H1 (cell line): ENCODE data around the gene TXNL4B. TPM values are rescaled to one million over a fixed set of nuclear protein-coding genes. Genes with fewer than 3 reads are reported as not detected.

Experiments used
- GABPA ChIP-seq: IDR thresholded peaks from 2 replicates; pipeline ENCODE4 v1.6.1; 2011; ENCODE audit warnings: mild to moderate bottlenecking, low read length, moderate library complexity, borderline replicate concordance; ENCODE audit not compliant: insufficient read depth
- SRF ChIP-seq: IDR thresholded peaks from 2 replicates; pipeline ENCODE4 v1.6.1; 2011; ENCODE audit warnings: mild to moderate bottlenecking, low read depth, low read length, moderate library complexity
- polyA plus RNA-seq, 7 experiments: library from polyadenylated mRNA; depleted of rRNA in 3 of 7; stranded (reverse) in 5 of 7; unstranded in 2 of 7; fragments of >200 nt in 5 of 7; fragments of 200-250 nt in 2 of 7; gene quantifications; 1 replicate in 5 of 7; 2 replicates in 1 of 7; 4 replicates in 1 of 7; pipeline versions ENCODE4 v1.2.1 to v1.2.3, GENCODE V29; 2011 to 2013; ENCODE audit warnings: missing spikeins in 2 of 7, mixed read lengths in 2 of 7
- total RNA-seq: library from RNA; stranded (reverse); fragmentation: NEBNext Ultra II Directional; extraction: Animal tissue kit (Norgen Biotek cat#: 25700); gene quantifications from 2 replicates; pipeline ENCODE4 v1.2.1, GENCODE V29; 2021

The TXNL4B gene
- total and polyA plus RNA-seq, 2 of the 8 experiments (the other 6 are each of a cell fraction or from before 2014, with no cell fraction given) = 6.7 to 10.6 TPM

DNA sequence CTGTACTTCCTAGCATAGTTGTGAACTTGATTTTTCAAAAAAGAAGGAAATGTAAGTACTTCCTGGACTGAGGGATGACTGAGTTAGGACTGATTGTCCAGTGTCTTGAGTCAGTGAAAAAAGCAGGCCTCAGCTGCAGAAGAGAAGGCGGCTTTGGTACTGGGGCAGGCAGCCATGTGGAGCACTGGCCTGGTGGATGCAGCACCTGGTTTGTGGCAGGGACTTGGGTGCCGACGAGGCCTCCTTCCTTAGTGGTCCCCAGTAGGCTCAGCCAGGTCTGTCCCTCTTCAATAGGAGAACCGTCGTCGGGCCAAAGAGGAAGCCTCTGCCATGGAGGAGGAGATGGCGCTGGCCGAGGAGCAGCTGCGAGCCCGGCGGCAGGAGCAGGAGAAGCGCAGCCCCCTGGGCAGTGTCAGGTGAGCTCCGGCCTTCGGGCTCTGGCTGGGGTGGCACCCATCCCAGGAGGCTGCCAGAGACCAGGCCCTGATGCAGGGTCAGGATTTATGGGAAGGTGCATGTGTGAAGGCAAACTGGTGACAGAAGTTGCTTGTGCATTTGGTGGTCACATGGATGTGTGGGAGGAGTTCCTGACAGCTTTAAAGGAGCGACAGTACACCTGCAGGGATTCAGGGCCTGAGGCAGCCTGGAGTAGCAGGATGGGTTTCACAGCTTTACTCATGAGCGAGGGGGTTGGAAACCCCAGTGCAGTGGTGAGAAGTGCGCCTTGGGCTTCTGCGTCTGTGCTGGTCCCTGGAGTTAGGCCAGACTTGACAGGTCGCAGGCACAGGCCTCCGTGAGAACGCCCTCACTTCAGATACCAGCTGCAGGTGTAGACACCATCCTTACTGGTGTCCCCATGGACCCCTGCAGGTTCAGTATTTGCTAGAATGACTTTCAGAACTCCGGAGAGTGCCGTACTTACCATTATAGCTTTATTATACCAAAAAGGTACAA, 17.5 kb upstream of the TXNL4B start (continued):
- TF ChIP-seq SRF (no peak), GABPA (no peak)
